OCI-LY3 (cell line): ENCODE data around the gene SEPTIN10.

ENCODE experiments used
- EZH2phosphoT487 ChIP-seq: fragments of 200-600 bp; shearing (Covaris generic); IDR thresholded peaks from 2 replicates; pipeline ENCODE4 v1.6.1; 2018; ENCODE audit warnings: antibody characterized with exemption, mixed run types, low read depth
- TF ChIP-seq, protein P1 (sequence below): fragments of 200-600, 300-600 bp; sonication (generic); IDR thresholded peaks from 2 replicates; pipeline ENCODE4 v1.5.1; 2014; ENCODE audit warnings: antibody characterized with exemption, low read length, low read depth

DNA sequence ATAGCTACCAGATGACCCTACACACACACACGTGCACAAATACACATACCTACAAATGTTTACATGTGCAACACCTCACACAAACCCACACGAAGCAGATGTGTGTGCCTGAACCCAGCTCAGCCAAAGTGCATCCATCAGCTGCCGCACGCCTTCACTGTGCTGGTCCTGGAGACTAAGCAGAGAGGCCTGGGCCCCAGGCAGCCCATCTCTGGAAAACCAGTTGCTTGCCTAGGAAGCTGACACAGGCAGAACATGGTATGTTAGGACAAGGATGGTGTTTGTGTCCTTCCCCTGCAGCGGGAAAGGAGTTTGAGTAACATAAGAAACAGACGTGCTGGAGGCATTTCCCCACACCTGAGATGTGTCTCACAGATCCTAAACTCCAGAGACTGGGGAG lies 86.7 kb downstream of the SEPTIN10 start:
- TF ChIP-seq, protein P1, sequence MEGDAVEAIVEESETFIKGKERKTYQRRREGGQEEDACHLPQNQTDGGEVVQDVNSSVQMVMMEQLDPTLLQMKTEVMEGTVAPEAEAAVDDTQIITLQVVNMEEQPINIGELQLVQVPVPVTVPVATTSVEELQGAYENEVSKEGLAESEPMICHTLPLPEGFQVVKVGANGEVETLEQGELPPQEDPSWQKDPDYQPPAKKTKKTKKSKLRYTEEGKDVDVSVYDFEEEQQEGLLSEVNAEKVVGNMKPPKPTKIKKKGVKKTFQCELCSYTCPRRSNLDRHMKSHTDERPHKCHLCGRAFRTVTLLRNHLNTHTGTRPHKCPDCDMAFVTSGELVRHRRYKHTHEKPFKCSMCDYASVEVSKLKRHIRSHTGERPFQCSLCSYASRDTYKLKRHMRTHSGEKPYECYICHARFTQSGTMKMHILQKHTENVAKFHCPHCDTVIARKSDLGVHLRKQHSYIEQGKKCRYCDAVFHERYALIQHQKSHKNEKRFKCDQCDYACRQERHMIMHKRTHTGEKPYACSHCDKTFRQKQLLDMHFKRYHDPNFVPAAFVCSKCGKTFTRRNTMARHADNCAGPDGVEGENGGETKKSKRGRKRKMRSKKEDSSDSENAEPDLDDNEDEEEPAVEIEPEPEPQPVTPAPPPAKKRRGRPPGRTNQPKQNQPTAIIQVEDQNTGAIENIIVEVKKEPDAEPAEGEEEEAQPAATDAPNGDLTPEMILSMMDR, result no peak
- TF ChIP-seq EZH2phosphoT487, result no peak
